Kidney capillary endothelial cell (primary cell): ENCODE measurements around the gene NCKAP1.

Experiments used
- DNase-seq: peaks from one replicate; pipeline ENCODE4 v3.0.0-alpha.2; 2018; ENCODE audit warnings: low spot score

NCKAP1 gene

DNA sequence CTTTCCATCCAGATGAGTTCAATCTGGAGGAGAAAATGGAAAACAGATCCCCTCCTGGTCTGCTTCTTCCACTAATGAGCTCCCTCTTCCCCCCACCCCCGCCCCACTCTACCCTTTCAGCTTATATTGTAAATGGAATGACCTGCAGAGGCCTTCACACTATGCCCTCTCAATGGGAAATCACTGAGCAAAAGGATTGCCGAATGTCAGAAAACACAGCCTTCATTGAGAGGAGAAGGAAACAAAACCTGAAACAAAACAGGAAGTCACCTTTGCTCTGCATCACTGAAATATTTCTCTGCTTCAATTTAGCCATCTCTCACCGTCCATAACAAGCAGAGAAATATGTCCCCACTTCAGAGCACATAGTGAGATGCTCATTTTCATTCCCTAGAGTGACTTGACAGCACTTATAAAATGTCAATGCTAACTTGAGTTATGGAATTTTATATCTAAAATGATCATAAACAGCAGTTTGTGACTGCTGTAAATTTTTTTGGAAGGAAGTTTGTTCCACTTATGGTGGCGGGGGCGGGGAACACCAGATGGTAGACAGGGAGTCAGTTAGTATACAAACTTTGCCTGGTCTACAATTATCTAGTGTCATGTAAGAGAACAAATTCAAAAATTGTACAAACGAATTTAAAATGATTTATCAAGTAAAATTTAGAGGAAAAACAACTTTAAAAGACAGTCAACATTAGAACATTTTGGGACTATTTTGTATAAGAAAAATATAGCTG, 170.0 kb downstream of the NCKAP1 start:
- DNase-seq, result no peak

DNA sequence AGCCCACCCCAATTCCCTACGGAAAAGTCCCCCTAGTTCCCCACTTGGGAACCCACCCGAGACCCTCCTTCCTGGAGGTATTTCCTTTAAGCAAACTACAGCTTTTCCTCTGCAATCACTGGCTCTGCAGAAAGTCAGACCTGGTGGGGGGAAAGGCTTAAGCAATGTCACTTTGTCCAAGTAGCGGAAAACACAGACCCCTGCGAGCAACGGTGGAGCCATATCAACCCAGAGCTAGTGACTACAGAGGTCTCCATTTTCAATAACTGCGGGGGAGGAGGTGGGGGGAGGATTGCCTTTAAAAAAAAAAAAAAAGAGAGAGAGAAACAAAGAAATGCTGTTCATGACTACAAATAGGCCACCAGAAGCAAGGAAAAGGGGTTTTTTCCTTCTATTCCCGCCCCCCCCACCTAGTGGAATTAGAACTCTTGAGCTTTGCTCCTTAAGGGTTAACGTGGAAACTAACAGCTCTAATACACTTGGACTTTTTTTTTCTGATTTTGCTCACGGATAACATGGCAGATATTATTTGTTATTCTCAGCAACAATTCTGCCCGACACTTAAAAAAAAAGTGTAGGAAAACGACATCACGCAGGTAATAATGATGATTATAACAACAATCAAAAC, 170.7 kb downstream of the NCKAP1 start:
- DNase-seq, result no peak

DNA sequence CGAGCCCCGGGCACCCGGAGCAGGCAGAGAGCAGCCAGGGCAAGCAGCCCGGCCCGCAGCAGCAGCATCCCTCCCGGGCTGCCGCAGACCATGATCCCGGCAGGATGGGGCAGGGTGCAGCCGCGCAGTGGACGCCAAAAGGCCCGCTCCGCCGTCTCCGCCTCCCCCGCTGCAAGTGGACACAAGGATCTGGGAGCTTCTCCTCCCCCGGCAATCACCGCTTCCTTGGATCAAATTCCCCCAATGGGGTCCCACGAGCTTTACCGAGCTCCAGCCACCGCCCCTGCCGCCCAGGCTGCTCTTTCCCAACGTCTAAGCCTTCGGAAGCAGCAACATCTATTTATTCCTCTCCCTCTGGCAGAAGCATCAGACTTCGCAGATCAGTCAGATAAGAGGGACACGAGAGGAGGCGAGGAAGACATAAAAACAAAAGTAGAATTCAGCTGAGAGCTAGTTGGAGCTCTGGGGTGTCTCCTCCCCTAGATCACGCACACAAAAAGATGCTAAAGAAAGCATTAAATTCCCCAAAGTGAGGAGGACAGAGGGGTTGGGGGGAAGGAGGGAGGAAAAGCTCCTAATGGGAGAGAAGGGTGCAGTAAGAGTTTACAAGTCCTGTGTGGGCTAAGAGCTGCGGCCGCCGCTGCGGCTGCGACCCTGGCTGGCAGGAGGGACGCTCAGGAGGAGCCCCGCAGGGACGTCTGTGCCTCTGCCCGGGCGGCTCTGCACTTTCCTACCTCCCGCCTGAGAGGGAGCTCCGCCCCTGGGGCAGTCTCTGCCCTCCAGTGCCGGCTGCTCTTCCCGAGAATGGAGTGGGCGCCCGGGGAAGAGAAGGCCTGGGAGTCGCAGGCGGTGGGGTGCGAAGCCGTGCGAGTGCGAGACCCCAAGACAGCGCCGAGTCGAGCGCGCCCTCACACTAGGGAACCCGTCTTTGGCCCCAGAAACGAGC, 171.5 kb downstream of the NCKAP1 start, which contains the start of gene FRZB:
TSS of gene FRZB (minus strand) at position 177 of the 946 bp plus-strand sequence. CDS start at position 92, 85 bp downstream.
- DNase-seq, result peak; percentile 22

DNA sequence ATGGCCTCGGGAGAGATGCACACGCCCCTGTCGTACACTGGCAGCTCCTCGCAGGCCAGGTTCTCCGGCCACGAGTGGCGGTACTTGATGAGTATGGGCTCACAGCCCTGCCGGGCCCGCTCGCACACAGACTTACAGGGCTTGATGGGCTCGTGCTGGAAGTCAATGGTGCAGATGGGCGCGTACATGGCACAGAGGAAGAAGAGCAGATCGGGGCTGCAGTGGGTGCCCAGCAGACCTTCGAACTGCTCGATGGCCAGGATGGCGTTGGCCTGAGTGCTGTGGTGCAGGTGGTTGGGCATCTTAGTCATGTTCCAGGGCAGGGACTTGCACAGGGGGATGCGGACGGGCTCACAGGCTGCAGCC, 172.2 kb downstream of the NCKAP1 start:
- DNase-seq, result no peak

DNA sequence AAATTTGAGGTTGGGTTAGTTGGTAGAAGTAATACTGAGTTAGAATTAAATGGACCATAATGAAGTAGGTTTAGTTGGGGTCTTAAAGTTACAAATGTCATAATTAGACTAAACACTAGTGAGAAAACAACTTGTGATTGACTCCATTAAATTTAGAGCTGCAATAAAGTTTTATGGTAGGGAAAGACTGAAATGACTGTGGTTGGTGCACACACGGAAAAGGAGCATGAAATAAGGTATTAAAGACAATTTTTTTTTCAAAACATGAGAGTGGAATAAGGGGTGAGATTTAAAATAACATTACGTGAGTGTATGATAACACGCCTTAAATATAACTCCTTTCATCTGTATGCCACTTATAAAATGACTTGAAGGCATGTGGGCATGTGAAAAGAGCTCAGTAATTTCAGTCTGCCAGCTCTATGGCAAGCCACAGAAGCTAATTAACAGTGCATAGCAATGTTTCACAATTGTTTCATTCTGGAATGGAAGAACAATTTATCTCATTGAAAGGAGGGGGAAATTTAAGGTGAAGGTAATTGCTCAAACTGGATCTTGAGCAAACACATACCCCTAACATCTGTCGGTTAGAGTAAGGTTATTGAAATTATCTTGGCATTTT, 173.2 kb downstream of the NCKAP1 start:
- DNase-seq, result no peak

DNA sequence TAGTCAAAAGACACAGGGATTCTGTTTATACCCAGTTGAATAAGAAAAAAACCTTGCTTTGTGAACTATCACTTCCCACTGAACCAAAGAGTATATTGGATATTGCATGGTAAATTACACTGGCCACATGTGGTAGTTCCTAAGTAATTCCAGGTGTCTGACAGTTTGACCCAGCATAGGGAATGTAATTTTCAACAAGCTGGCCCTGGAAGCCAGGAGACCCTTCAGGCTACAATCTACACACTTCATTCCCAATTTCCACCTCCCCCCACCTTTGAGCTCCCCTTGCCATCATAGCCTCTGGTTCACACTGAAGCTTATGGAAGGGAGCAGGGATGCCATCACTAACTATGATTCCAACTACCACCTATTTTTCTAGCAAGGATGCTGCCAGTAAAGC, 174.6 kb downstream of the NCKAP1 start:
- DNase-seq, result no peak

DNA sequence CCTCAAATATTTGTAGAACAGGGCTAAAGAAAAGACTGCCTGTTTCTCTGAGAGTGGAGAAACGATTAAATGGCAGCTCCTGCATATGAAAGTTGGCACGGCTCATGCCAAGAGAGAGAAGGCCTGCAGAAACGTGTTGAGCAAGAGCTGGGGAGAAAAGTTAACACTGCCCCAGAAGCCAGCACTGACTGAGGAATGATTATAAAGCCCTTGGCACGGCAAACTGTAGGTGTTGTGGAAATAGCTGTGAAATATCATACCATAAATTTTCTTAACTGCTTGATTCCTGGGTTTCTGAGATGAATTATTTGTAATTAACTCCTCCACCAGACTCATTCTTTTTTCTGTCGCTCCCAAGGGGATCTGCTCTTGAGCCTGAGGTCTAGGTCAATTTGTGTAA, 176.2 kb downstream of the NCKAP1 start:
- no peak for DNase-seq

DNA sequence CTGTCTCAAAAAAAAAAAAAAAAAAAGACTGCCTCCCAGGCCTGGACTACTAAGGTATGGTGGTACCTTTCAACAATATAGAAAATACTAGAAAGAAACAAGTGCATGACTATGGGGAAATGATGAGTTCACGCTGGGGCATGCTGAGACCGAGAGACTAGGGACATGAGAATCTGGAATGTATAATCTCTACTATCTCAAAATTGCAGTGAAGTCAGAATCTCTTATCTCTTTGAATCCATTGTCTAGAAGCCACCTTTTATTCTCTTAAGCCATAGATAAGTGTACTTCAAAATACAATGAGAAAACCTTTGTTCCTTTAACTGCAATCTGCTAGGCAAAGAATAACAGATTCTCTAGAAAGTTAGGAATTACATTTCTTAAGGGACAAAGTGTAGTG, 177.4 kb downstream of the NCKAP1 start:
- no peak for DNase-seq
